Stimulated activated CD4-positive, alpha-beta T cell treated with anti-CD3 and anti-CD28 coated beads, Interleukin-12 subunit alpha, Interleukin-12 subunit beta, amount 100 ng/mL, for 48 hours (primary cell): ENCODE measurements around the gene ADD1.

Experiments
- DNase-seq, 3 donors: peaks; one replicate each; pipeline ENCODE4 v3.0.0-alpha.2; 2020; ENCODE audit warnings: low read depth in 2 of 3, low spot score in 1 of 3

The ADD1 gene

GRCh38 chr4:2961811-2962441, 118.3 kb downstream of the ADD1 start:
- DNase-seq, result peak; percentile 61 to 71 (median 64)

- peak in 1 of 3 donors; percentile 26 for DNase-seq
Measured at GRCh38 chr4:2962614-2963174, 119.0 kb downstream of the ADD1 start.

- peak; percentile 92 to 96 (median 94) for DNase-seq
Measured at GRCh38 chr4:2963175-2963965, 119.7 kb downstream of the ADD1 start, which contains the start of the genes GRK4 and NOP14. GRK4 (plus strand) TSS chr4:2963571; CDS start chr4:2964071, 500 bp downstream. NOP14 (minus strand) TSS chr4:2963406; CDS start chr4:2963319, 87 bp downstream.

- peak in 1 of 3 donors; percentile 20 for DNase-seq
Measured at GRCh38 chr4:2963966-2964471, 120.4 kb downstream of the ADD1 start.

- DNase-seq, result no peak
Measured at GRCh38 chr4:2964706-2965258, 121.1 kb downstream of the ADD1 start.

GRCh38 chr4:2965262-2965661, 121.6 kb downstream of the ADD1 start:
- no peak for DNase-seq

- no peak for DNase-seq
Measured at GRCh38 chr4:2968381-2968780, 124.7 kb downstream of the ADD1 start.

GRCh38 chr4:2971275-2971674, 127.6 kb downstream of the ADD1 start:
- no peak for DNase-seq

GRCh38 chr4:2977211-2978088, 133.8 kb downstream of the ADD1 start:
- DNase-seq, result no peak
